IMR-90 (cell line): ENCODE results near the gene ARF3. TPM values are rescaled to one million over a fixed set of nuclear protein-coding genes. Genes with fewer than 3 reads are reported as not detected.

Source experiments
- ATAC-seq: fragments of 200-7000 bp; cut with Tn5 transposase; 2 replicates; pipeline ENCODE4 v1.9.1; 2020; ENCODE audit warnings: low read depth, mild to moderate bottlenecking, moderate library complexity
- BruUV-seq: library from RNA; stranded (reverse); fragments of 400-500 nt; replicated peaks from 2 replicates; lab custom pipeline; 2021; lab: Mats Ljungman, UMichigan
- CTCF ChIA-PET: fragments of 300-600 bp; formaldehyde crosslinking; extraction: SDS; loops from one replicate; lab custom pipeline; 2021; ENCODE audit warnings: antibody characterized with exemption; lab: Yijun Ruan, JAX
- POLR2A ChIA-PET: fragments of 300-600 bp; sonication (Branson Sonifier 250); formaldehyde crosslinking; loops from one replicate; lab custom pipeline; 2022; ENCODE audit warnings: antibody characterized with exemption; ENCODE audit not compliant: unreplicated experiment; lab: Charles Lee
- DNase-seq: peaks from one replicate; pipeline ENCODE4 v3.0.0; 2013
- H2AFZ ChIP-seq: replicated peaks from 2 replicates; pipeline ENCODE3; 2013; ENCODE audit warnings: low read length, mild to moderate bottlenecking; ENCODE audit not compliant: poor library complexity
- H2AK5ac ChIP-seq: 2 replicates; pipeline ENCODE4 v1.6.1; 2013; ENCODE audit warnings: low read depth, low read length, inconsistent platforms
- H2AK9ac ChIP-seq: replicated peaks from 2 replicates; pipeline ENCODE3; 2013; ENCODE audit warnings: mild to moderate bottlenecking, low read depth, low read length, moderate library complexity; ENCODE audit not compliant: poor library complexity
- H2BK120ac ChIP-seq: 2 replicates; pipeline ENCODE4 v1.6.1; 2013; ENCODE audit warnings: low read depth, low read length, inconsistent platforms
- H2BK15ac ChIP-seq: 3 replicates; pipeline ENCODE4 v1.6.1; 2013; ENCODE audit warnings: low read depth, low read length, inconsistent platforms
- H2BK20ac ChIP-seq: 2 replicates; pipeline ENCODE4 v1.6.1; 2013; ENCODE audit warnings: low read depth, mild to moderate bottlenecking, inconsistent platforms, low read length, moderate library complexity
- H2BK5ac ChIP-seq: 2 replicates; pipeline ENCODE4 v1.6.1; 2013; ENCODE audit warnings: mild to moderate bottlenecking, low read depth, low read length, inconsistent platforms; ENCODE audit not compliant: poor library complexity, severe bottlenecking
- H3K14ac ChIP-seq: replicated peaks from 2 replicates; pipeline ENCODE4 v1.6.1; 2013; ENCODE audit warnings: low read depth, low read length, inconsistent platforms
- H3K18ac ChIP-seq: 2 replicates; pipeline ENCODE4 v1.6.1; 2013; ENCODE audit warnings: low read depth, low read length, control low read depth
- H3K23ac ChIP-seq: 2 replicates; pipeline ENCODE4 v1.6.1; 2013; ENCODE audit warnings: low read depth, low read length, inconsistent platforms
- H3K27ac ChIP-seq: 2 replicates; pipeline ENCODE4 v1.5.1; 2013; ENCODE audit warnings: mild to moderate bottlenecking, control low read depth, low read length; ENCODE audit not compliant: insufficient read depth
- H3K27me3 ChIP-seq: 2 replicates; pipeline ENCODE4 v1.6.1; 2013; ENCODE audit warnings: low read length; ENCODE audit not compliant: control insufficient read depth, insufficient read depth
- H3K36me3 ChIP-seq: 2 replicates; pipeline ENCODE4 v1.6.1; 2013; ENCODE audit warnings: low read length, mixed read lengths; ENCODE audit not compliant: control insufficient read depth, insufficient read depth
- H3K4ac ChIP-seq: 2 replicates; pipeline ENCODE4 v1.6.1; 2013; ENCODE audit warnings: low read depth, low read length, inconsistent platforms
- H3K4me1 ChIP-seq: 2 replicates; pipeline ENCODE4 v1.6.1; 2013; ENCODE audit warnings: low read length, mixed read lengths; ENCODE audit not compliant: control insufficient read depth, insufficient read depth
- H3K4me2 ChIP-seq: 2 replicates; pipeline ENCODE4 v1.6.1; 2013; ENCODE audit warnings: low read depth, mild to moderate bottlenecking, control low read depth, low read length, moderate library complexity
- H3K4me3 ChIP-seq: 2 replicates; pipeline ENCODE4 v1.5.1; 2013; ENCODE audit warnings: low read depth, mild to moderate bottlenecking, control low read depth, low read length, moderate library complexity; ENCODE audit not compliant: insufficient read depth
- H3K56ac ChIP-seq: 2 replicates; pipeline ENCODE4 v1.6.1; 2013; ENCODE audit warnings: low read length, inconsistent platforms; ENCODE audit not compliant: insufficient read depth; ENCODE audit errors: extremely low read depth
- H3K79me1 ChIP-seq, 2 experiments: 2 replicates each; pipeline ENCODE4 v1.6.1; 2013; ENCODE audit warnings: low read length in 2 of 2, inconsistent platforms in 1 of 2, low read depth in 1 of 2
- H3K9ac ChIP-seq: 2 replicates; pipeline ENCODE4 v1.6.1; 2013; ENCODE audit warnings: low read depth, low read length, control low read depth
- H3K9me1 ChIP-seq: 2 replicates; pipeline ENCODE4 v1.6.1; 2013; ENCODE audit warnings: low read length, inconsistent platforms; ENCODE audit not compliant: insufficient read depth
- H3K9me3 ChIP-seq: 2 replicates; pipeline ENCODE4 v1.6.1; 2013; ENCODE audit warnings: low read length; ENCODE audit not compliant: control insufficient read depth, insufficient read depth
- H4K20me1 ChIP-seq: 2 replicates; pipeline ENCODE4 v1.6.1; 2013; ENCODE audit warnings: low read length, inconsistent platforms; ENCODE audit not compliant: insufficient read depth
- H4K5ac ChIP-seq: 2 replicates; pipeline ENCODE4 v1.6.1; 2013; ENCODE audit warnings: mild to moderate bottlenecking, low read depth, low read length, control low read depth
- H4K8ac ChIP-seq, 2 experiments: 2 replicates each; pipeline ENCODE4 v1.6.1; 2013; ENCODE audit warnings: low read depth in 2 of 2, low read length in 2 of 2, control low read depth in 1 of 2, inconsistent platforms in 1 of 2
- H4K91ac ChIP-seq: 2 replicates; pipeline ENCODE4 v1.6.1; 2013; ENCODE audit warnings: low read depth, low read length, inconsistent platforms; ENCODE audit not compliant: insufficient read depth
- CHD1 ChIP-seq: IDR thresholded peaks from 2 replicates; pipeline ENCODE4 v1.6.1; 2012; ENCODE audit warnings: low read depth, low read length, improper control_type of control experiment
- FOS ChIP-seq: fragments of 150-350 bp; IDR thresholded peaks from 2 replicates; pipeline ENCODE4 v1.6.1; 2016; ENCODE audit warnings: low read depth, low read length
- MAZ ChIP-seq: IDR thresholded peaks from 2 replicates; pipeline ENCODE4 v1.6.1; 2012; ENCODE audit warnings: low read depth, mild to moderate bottlenecking, low read length, improper control_type of control experiment, moderate library complexity, borderline replicate concordance
- POLR2A ChIP-seq: IDR thresholded peaks from 2 replicates; pipeline ENCODE4 v1.6.1; 2012; ENCODE audit warnings: mild to moderate bottlenecking, low read depth, low read length
- RCOR1 ChIP-seq: IDR thresholded peaks from 2 replicates; pipeline ENCODE4 v1.6.1; 2012; ENCODE audit warnings: mild to moderate bottlenecking, low read length, improper control_type of control experiment; ENCODE audit not compliant: insufficient replicate concordance
- WGBS, 2 experiments: methylation state at CpG; one replicate each; pipeline versions ENCODE4 v1.1.5 to v1.1.7; 2013; ENCODE audit warnings: missing lambda C conversion rate in 2 of 2; ENCODE audit not compliant: insufficient read length in 1 of 2; ENCODE audit errors: extremely low coverage in 2 of 2; 5-methylcytosine and 5-hydroxymethylcytosine counted together
- dilution Hi-C: fragments of 300-500 bp; cut with HindIII; formaldehyde crosslinking; loops from one replicate; pipeline ENCODE4 v1.14.3; 2018; ENCODE audit warnings: low sequenced_read_pairs; ENCODE audit not compliant: unreplicated experiment
- in situ Hi-C: fragments of 300-500 bp; cut with MboI; formaldehyde crosslinking; loops from 3 replicates; pipeline ENCODE4 v1.14.3; 2019; ENCODE audit warnings: low sequenced_read_pairs, inconsistent platforms, mixed read lengths
- intact Hi-C: fragments of 100-400 bp; cut with micrococcal nuclease; formaldehyde crosslinking; loops from 2 replicates; pipeline ENCODE4 v1.10.0; 2022
- polyA plus RNA-seq, 3 experiments: library from polyadenylated mRNA; depleted of rRNA; stranded (reverse); fragments of >200 nt; gene quantifications; 2 replicates each; pipeline ENCODE4 v1.2.3, GENCODE V29; 2012; ENCODE audit warnings: low replicate concordance in 1 of 3
- total RNA-seq: library from RNA; depleted of rRNA; stranded (reverse); fragments of >200 nt; gene quantifications from 2 replicates; pipeline ENCODE4 v1.2.3, GENCODE V29; 2012
- TF ChIP-seq, protein P1 (sequence below): fragments of 150-350 bp; IDR thresholded peaks from 2 replicates; pipeline ENCODE4 v1.6.1; 2017; ENCODE audit warnings: mild to moderate bottlenecking, antibody characterized with exemption, low read length, low read depth

ARF3 gene
- total and polyA plus RNA-seq, 2 of the 4 experiments (the other 2 are of a cell fraction): 97.7 to 198 TPM

DNA sequence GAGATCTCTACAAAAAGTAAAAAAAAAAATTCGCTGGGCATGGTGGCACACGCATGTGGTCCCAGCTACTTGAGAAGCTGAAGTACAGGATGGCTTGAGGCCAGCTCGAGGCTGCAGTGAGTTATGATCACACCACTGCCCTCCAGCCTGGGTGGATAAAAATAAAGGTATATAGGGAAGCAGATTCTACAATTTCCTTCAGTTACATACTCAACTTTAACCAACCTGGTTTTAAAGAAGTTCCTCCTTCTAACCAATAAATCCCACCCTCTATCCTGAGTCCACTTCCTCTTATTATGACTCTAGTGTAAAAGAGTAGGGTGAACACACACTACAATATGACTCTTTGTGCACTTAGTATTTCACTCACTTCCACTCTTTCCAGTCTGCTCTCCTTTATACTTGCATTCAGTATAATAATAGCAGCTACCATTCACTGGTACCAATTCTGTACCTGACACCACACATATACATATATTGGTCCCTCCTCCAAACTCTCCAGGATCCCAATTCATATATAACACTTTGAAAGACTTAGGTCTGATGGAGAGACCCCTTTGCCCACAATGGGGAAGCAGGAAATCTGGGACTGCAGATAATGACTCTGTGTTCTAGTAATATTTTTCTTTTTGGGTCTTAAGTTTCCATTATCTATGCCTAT lies 2.3 kb downstream of the ARF3 start:
- Histone ChIP-seq H3K23ac (no peak overlapping the region), H4K5ac (no peak overlapping the region), H3K4me3 (no peak overlapping the region), H3K4me1 (peaks cover 1% of the 10 kb centered on the region; the same call in 1 of the 2 replicates), H3K36me3 (peaks cover 6% of the 10 kb centered on the region), H3K9ac (no peak overlapping the region), H3K9me3 (no peaks in the 10 kb centered on the region), H2AK5ac (no peak overlapping the region), H3K9me1 (peaks cover 17% of the 10 kb centered on the region), H2BK20ac (no peak overlapping the region), H3K27me3 (no peaks in the 10 kb centered on the region), H4K8ac (no peak overlapping the region), H2BK15ac (no peak overlapping the region), H2BK5ac (no peak overlapping the region), H2AK9ac (no peak overlapping the region), H3K79me1 (peaks cover 17 to 61% of the 10 kb centered on the region in 2 experiments), H2AFZ (no peak overlapping the region), H3K14ac (no peak overlapping the region), H3K4me2 (no peak overlapping the region), H4K20me1 (peaks cover 59% of the 10 kb centered on the region), H3K18ac (no peak overlapping the region), H2BK120ac (no peak overlapping the region), H4K91ac (no peak overlapping the region), H3K56ac (no peak overlapping the region), H3K27ac (no peak overlapping the region), H3K4ac (no peak overlapping the region)
- ChIA-PET CTCF (interaction anchor here (1.0 kb wide), 1 partner anchor 23 kb away, joined by 3 read pairs; the partner anchor contains the start of gene WNT1), POLR2A (no interaction called here)
- DNase-seq (no peak), ATAC-seq (no peak)
- intact Hi-C loops: no loop called here
- no CpG with 5 or more reads among the region's 3 CpGs for WGBS, 2 experiments
- no TSS peak for BruUV-seq
- dilution Hi-C loops: no loop called here
- in situ Hi-C loops: no loop called here
- TF ChIP-seq RCOR1 (no peak), CHD1 (no peak), FOS (no peak), POLR2A (no peak), MAZ (no peak)
- TF ChIP-seq, protein P1, sequence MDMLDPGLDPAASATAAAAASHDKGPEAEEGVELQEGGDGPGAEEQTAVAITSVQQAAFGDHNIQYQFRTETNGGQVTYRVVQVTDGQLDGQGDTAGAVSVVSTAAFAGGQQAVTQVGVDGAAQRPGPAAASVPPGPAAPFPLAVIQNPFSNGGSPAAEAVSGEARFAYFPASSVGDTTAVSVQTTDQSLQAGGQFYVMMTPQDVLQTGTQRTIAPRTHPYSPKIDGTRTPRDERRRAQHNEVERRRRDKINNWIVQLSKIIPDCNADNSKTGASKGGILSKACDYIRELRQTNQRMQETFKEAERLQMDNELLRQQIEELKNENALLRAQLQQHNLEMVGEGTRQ: no peak
